Measurements from ENCODE around the gene EIF2AK3.
"Not testable (repeated sequence)": the region's sequence is repeated elsewhere in the genome, so short reads cannot be mapped to it uniquely, and the experiment has no call there.

The EIF2AK3 gene

DNA sequence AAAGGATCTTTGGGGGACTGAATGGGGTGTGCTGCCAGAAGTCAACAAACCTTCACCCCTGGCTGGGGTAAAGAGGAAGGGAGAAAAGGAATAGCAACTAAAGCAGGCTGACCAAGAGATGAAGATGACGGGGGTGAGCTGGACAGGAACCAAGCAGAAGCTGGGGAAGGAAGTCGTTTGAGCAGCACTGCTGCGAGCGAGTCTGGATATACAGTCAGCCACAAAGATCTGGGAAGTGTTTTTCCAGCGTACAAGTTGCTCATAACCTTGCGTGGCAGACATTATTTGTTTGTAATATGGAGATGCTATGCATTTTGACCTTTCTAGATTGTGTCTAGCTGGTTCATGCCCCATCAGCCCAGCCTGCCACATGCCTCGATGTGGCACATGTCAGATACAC lies 71.2 kb downstream of the EIF2AK3 start:
- peaks cover 5% of the 10 kb centered on the region for H3K4me1 Mint-ChIP-seq (ENCODE audit: low read depth)
- peaks cover 4% of the 10 kb centered on the region for H3K27me3 Mint-ChIP-seq
- no peak overlapping the region for H3K27ac Mint-ChIP-seq
- H3K36me3 Mint-ChIP-seq (ENCODE audit: low read depth), result peaks cover 25% of the 10 kb centered on the region
- H3K4me3 Mint-ChIP-seq, result no peak overlapping the region
- H3K9me3 Mint-ChIP-seq, result no peaks in the 10 kb centered on the region

DNA sequence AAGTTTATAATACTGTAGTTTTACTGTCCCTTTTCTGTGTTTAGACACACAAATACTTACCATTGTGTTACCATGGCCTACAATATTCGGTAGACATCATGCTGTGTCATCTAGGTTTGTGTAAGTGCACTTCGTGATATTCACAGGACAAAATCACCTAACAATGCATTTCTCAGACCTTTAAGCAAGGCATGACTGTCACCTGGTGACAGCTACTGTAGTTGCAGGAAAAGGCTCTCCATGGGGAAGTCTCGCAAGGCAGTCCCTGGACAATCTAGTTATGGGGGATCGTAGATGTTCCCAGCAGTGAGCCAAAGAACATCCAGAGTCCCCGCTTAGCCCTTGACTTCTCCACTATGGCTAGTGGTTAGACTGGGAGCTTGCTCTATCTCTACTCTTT lies 73.1 kb downstream of the EIF2AK3 start:
- Mint-ChIP-seq H3K4me3 (no peak overlapping the region), H3K27me3 (peaks cover 16% of the 10 kb centered on the region), H3K36me3 (ENCODE audit: low read depth) (peaks cover 10% of the 10 kb centered on the region), H3K4me1 (ENCODE audit: low read depth) (no peaks in the 10 kb centered on the region), H3K9me3 (no peaks in the 10 kb centered on the region), H3K27ac (no peak overlapping the region)

DNA sequence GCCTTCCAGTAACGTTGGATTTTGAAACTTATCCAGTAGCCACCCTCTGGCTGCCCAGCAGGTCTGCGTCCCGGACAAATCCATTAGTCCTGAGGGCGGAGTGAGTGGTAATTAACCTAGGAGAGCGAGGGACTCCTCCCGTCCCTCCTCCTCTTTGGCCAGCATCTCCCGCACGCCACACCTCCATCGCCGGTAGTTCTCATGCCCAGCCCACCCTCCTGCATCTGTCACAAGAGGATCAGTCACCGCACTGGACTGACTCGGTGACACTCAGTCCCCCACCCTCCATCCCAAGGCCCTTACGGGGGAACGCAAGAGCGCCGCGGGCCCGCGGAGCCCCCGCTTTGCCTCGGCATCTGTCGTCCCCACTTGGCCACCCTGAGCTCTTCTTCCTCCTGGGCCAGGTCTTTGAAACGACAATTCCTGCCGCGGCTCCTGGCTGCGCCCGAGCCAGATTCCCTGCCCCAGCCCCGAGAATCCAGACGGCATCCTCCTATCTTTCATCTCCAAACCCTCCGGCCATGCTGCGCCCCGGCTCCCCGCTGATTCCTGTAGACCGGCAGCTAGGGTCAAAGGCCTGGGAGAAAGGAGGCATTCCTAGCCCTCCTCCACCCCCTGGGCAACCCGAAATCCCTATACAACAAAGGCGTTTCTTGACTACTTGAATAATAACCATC lies 77.5 kb downstream of the EIF2AK3 start:
- Mint-ChIP-seq H3K27ac (no peak overlapping the region), H3K4me3 (no peak overlapping the region), H3K9me3 (no peaks in the 10 kb centered on the region), H3K4me1 (ENCODE audit: low read depth) (no peaks in the 10 kb centered on the region), H3K36me3 (ENCODE audit: low read depth) (peaks cover 3% of the 10 kb centered on the region), H3K27me3 (peaks cover 27% of the 10 kb centered on the region)

GRCh38 chr2:88546291-88546690 lies 81.0 kb downstream of the EIF2AK3 start:
- H3K9me3 Mint-ChIP-seq; H3K4me3 Mint-ChIP-seq; H3K4me1 Mint-ChIP-seq (ENCODE audit: low read depth); H3K36me3 Mint-ChIP-seq (ENCODE audit: low read depth); H3K27ac Mint-ChIP-seq: not testable (repeated sequence)
- H3K27me3 Mint-ChIP-seq, result peaks cover 29% of the 10 kb centered on the region

DNA sequence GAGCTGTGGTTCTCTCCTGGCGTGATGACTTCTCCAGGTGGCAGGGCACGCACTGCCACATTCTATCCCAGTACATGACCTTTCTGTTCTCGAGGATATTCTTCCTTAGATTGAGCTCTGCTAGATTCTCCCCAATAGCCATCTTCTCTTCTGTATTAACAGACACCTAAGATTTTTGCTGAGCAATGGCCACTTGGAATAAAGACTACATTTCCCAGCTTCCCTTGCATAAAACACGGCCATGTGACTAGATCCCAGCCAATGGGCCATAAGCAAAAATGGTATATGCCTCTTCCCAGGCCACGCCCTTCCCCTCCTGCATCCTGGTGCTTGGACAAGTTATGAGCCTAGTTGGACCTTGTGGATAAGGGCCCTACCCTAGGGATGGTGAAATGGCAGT lies 82.1 kb downstream of the EIF2AK3 start:
- Mint-ChIP-seq H3K27ac (no peak overlapping the region), H3K9me3 (peaks cover 4% of the 10 kb centered on the region), H3K4me1 (ENCODE audit: low read depth) (no peaks in the 10 kb centered on the region), H3K27me3 (peaks cover 24% of the 10 kb centered on the region), H3K36me3 (ENCODE audit: low read depth) (no peaks in the 10 kb centered on the region), H3K4me3 (no peak overlapping the region)

DNA sequence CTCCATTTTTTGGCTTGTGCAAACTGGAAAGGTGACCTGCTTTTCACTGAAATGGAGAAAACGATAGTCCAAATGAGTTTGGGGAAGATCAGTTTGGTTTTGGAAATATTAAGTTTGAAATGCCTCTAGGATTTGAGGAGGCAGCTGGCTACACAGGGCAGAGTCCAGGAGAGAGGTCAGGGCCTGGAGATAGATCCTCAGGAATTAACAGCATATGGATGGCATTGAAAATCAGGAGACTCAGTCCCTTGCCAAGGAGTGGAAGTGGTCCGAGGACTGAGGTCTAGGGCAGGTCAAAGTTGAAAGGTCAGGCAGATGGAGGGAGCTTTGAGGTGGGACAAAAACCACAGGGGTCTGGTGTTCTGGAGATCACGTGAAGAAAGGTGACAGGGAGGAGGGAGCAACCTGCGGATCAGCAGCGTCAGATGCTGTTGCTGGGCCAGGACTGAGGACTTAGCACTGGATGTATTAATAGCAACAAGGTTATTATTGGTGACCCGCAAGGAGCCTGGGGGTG lies 83.7 kb downstream of the EIF2AK3 start:
- Mint-ChIP-seq H3K4me1 (ENCODE audit: low read depth) (no peaks in the 10 kb centered on the region), H3K4me3 (no peak overlapping the region), H3K27ac (no peak overlapping the region), H3K27me3 (peaks cover 13% of the 10 kb centered on the region), H3K36me3 (ENCODE audit: low read depth) (no peaks in the 10 kb centered on the region), H3K9me3 (peaks cover 4% of the 10 kb centered on the region)

DNA sequence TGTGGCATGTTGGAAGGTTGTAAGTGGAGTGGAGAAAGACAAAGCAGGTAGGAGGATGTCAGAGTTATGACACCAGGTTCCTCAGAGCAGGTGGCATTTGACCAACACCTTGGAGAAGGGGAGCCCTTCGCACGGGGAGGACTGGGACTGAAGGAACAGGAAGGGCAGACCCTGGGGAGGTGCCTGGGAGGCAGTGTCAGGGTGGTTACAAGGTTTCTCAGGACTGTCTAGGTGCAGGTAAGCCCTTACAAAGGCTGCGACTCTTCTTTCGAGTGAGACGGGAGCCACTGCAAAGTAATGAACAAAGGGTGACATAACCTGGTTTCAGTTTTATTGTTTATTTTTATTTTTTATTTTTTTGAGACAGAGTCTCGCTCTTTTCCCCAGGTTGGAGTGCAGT lies 84.6 kb downstream of the EIF2AK3 start:
- Mint-ChIP-seq H3K27me3 (peaks cover 10% of the 10 kb centered on the region), H3K4me1 (ENCODE audit: low read depth) (no peaks in the 10 kb centered on the region), H3K4me3 (no peak overlapping the region), H3K27ac (no peak overlapping the region), H3K9me3 (peaks cover 4% of the 10 kb centered on the region), H3K36me3 (ENCODE audit: low read depth) (no peaks in the 10 kb centered on the region)

GRCh38 chr2:88540346-88540745 lies 86.9 kb downstream of the EIF2AK3 start:
- H3K4me3 Mint-ChIP-seq, result no peak overlapping the region
- H3K9me3 Mint-ChIP-seq, result peaks cover 4% of the 10 kb centered on the region
- peaks cover 20% of the 10 kb centered on the region for H3K27me3 Mint-ChIP-seq
- H3K36me3 Mint-ChIP-seq (ENCODE audit: low read depth), result no peaks in the 10 kb centered on the region
- H3K4me1 Mint-ChIP-seq (ENCODE audit: low read depth), result no peaks in the 10 kb centered on the region
- no peak overlapping the region for H3K27ac Mint-ChIP-seq

GRCh38 chr2:88538362-88538917 lies 88.8 kb downstream of the EIF2AK3 start:
- peaks cover 13% of the 10 kb centered on the region for H3K27me3 Mint-ChIP-seq
- H3K4me1 Mint-ChIP-seq (ENCODE audit: low read depth), result no peaks in the 10 kb centered on the region
- no peaks in the 10 kb centered on the region for H3K36me3 Mint-ChIP-seq (ENCODE audit: low read depth)
- no peak overlapping the region for H3K27ac Mint-ChIP-seq
- no peak overlapping the region for H3K4me3 Mint-ChIP-seq
- peaks cover 4% of the 10 kb centered on the region for H3K9me3 Mint-ChIP-seq

DNA sequence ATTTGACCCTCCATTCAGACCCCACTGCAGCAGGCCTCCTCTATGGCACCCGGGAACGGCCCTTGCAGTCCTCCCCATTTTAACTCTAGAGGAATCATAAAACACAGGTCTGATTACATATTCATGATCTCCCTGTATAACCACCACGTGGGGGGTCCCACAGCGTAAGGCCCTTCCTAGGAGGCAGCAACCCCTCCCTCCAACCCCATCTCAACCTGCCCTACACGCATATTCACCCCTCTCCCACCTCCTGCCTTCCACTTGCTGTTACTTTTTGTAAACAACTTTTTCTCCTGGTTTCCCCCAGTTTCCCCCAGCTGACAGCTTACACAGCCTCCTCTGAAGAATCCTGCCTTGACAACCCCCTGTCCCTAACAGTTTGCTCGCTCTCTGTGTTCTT lies 89.6 kb downstream of the EIF2AK3 start:
- no peaks in the 10 kb centered on the region for H3K36me3 Mint-ChIP-seq (ENCODE audit: low read depth)
- H3K4me1 Mint-ChIP-seq (ENCODE audit: low read depth), result no peaks in the 10 kb centered on the region
- no peak overlapping the region for H3K4me3 Mint-ChIP-seq
- peaks cover 4% of the 10 kb centered on the region for H3K9me3 Mint-ChIP-seq
- H3K27me3 Mint-ChIP-seq, result peaks cover 10% of the 10 kb centered on the region
- H3K27ac Mint-ChIP-seq, result no peak overlapping the region

- Mint-ChIP-seq H3K27ac (no peak overlapping the region), H3K4me1 (ENCODE audit: low read depth) (no peaks in the 10 kb centered on the region)
Observed at GRCh38 chr2:88530081-88530480, 97.2 kb downstream of the EIF2AK3 start.

DNA sequence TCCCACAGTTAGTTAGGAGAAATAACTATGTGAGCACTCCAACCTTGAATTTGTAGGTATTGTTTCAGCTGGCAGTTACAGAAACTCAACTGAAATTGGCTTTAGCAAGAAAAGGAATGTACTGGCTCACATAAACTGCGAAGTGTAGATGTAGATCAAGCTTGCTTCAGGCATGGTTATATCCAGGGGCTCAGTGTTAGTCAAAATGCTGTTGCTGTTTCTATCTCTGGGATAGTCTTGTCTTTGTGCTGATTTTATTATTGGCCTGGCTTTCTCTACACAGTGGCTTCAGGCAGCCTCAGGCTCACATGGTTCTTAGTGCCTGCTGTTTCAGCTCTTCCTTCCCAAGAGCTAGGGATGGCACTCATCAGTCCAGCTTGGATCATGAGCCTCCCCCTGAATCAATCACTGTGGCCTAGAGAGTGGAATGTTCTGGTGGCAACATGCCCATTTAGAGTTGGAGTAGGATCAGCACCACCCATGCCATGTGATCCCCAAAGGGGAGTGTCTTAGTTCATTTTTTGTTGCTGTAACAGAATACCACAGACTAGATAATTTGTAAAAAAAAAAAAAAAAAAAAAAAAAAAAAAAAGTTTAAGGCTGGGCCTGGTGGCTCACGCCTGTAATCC lies 105.7 kb downstream of the EIF2AK3 start:
- no peaks in the 10 kb centered on the region for H3K9me3 Mint-ChIP-seq
- H3K27ac Mint-ChIP-seq, result no peak overlapping the region
- H3K4me1 Mint-ChIP-seq (ENCODE audit: low read depth), result no peaks in the 10 kb centered on the region
- peaks cover 17% of the 10 kb centered on the region for H3K27me3 Mint-ChIP-seq
- no peaks in the 10 kb centered on the region for H3K36me3 Mint-ChIP-seq (ENCODE audit: low read depth)
- no peak overlapping the region for H3K4me3 Mint-ChIP-seq

More at GRCh38 chr2:88530081-88530480, 97.2 kb downstream of the EIF2AK3 start:
- Mint-ChIP-seq H3K36me3 (ENCODE audit: low read depth) (no peaks in the 10 kb centered on the region), H3K9me3 (no peaks in the 10 kb centered on the region), H3K4me3 (no peak overlapping the region), H3K27me3 (peaks cover 6% of the 10 kb centered on the region)

GRCh38 chr2:88517759-88518201 lies 109.5 kb downstream of the EIF2AK3 start:
- H3K27me3 Mint-ChIP-seq, result peaks cover 28% of the 10 kb centered on the region
- no peaks in the 10 kb centered on the region for H3K4me1 Mint-ChIP-seq (ENCODE audit: low read depth)
- H3K27ac Mint-ChIP-seq, result no peak overlapping the region
- no peak overlapping the region for H3K4me3 Mint-ChIP-seq
- no peaks in the 10 kb centered on the region for H3K9me3 Mint-ChIP-seq
- H3K36me3 Mint-ChIP-seq (ENCODE audit: low read depth), result no peaks in the 10 kb centered on the region

Data from stimulated activated naive CD8-positive, alpha-beta T cell treated with anti-CD3 and anti-CD28 coated beads, Interleukin-15, Interleukin-2, amounts not matched to agents 100 ng/mL and 50 ng/mL, for 24 hours (primary cell).